Aorta (tissue), 5 donors: Measurements from ENCODE around the gene CTU2. TPM values are rescaled to one million over a fixed set of nuclear protein-coding genes. Genes with fewer than 3 reads are reported as not detected.

Experiments used
- ATAC-seq: fragments of 200-7000 bp; cut with Tn5 transposase; one replicate; pipeline ENCODE4 v1.9.1; 2022; ENCODE audit warnings: moderate library complexity; ENCODE audit not compliant: low FRiP score
- DNase-seq, 2 donors: peaks; one replicate each; pipeline ENCODE4 v3.0.0-alpha.2; 2020
- H3K27ac ChIP-seq, 2 donors: one replicate each; pipeline ENCODE4 v1.5.1; 2013; ENCODE audit warnings: low read length in 2 of 2, mild to moderate bottlenecking in 2 of 2, moderate library complexity in 2 of 2, control low read depth in 1 of 2, inconsistent platforms in 1 of 2, low read depth in 1 of 2
- H3K27me3 ChIP-seq, 2 donors: one replicate each; pipeline ENCODE4 v1.6.1; 2013; ENCODE audit warnings: control low read depth in 1 of 2, low read length in 1 of 2, mild to moderate bottlenecking in 1 of 2, moderate library complexity in 1 of 2; ENCODE audit not compliant: insufficient read depth in 2 of 2, control insufficient read depth in 1 of 2
- H3K36me3 ChIP-seq, 2 donors: one replicate each; pipeline ENCODE4 v1.6.1; 2013; ENCODE audit warnings: control low read depth in 1 of 2, low read length in 1 of 2, mild to moderate bottlenecking in 1 of 2; ENCODE audit not compliant: insufficient read depth in 2 of 2, control insufficient read depth in 1 of 2
- H3K4me1 ChIP-seq, 2 donors: one replicate each; pipeline ENCODE4 v1.6.1; 2013; ENCODE audit warnings: low read length in 2 of 2, control low read depth in 1 of 2, mild to moderate bottlenecking in 1 of 2, moderate library complexity in 1 of 2; ENCODE audit not compliant: insufficient read depth in 2 of 2, control insufficient read depth in 1 of 2
- H3K4me3 ChIP-seq, 2 donors: one replicate each; pipeline ENCODE4 v1.5.1; 2013; ENCODE audit warnings: low read length in 2 of 2, control low read depth in 1 of 2, mild to moderate bottlenecking in 1 of 2
- H3K9me3 ChIP-seq: one replicate; pipeline ENCODE4 v1.6.1; 2013; ENCODE audit warnings: mild to moderate bottlenecking, low read length; ENCODE audit not compliant: control insufficient read depth
- WGBS, 2 donors: extraction: QIAGEN DNeasy Blood & Tissue Kit; methylation state at CpG; one replicate each; pipeline ENCODE4 v1.1.7; 2013; 5-methylcytosine and 5-hydroxymethylcytosine counted together
- intact Hi-C, 2 donors: fragments of 100-400 bp; cut with DNase I; formaldehyde crosslinking; loops; one replicate each; pipeline versions ENCODE4 v1.14.2 to v1.15.0; 2022
- polyA plus RNA-seq, 2 donors: library from polyadenylated mRNA; stranded (reverse); fragments of 200-250 nt; gene quantifications; one replicate each; pipeline ENCODE4 v1.2.3, GENCODE V29; 2013
- total RNA-seq, 2 donors: library from RNA; stranded (reverse); fragmentation: NEBNext Ultra II Directional; extraction: Animal tissue kit (Norgen Biotek cat#: 25700); gene quantifications; one replicate each; pipeline ENCODE4 v1.2.1, GENCODE V29; 2021
- donor health status: healthy with polysubstance abuse.
- donor health status: Bipolar disorder and iron deficiency.
- donor health status: DM: no; HTN: no; CAD: no.
- donor health status: DM: no; HTN: no; CAD: no.
- donor health status: DM: yes; HTN: yes; CAD: no.

Gene CTU2
- total and polyA plus RNA-seq, 4 donors, result 4.0 to 18.4 (median 16.4) TPM

DNA sequence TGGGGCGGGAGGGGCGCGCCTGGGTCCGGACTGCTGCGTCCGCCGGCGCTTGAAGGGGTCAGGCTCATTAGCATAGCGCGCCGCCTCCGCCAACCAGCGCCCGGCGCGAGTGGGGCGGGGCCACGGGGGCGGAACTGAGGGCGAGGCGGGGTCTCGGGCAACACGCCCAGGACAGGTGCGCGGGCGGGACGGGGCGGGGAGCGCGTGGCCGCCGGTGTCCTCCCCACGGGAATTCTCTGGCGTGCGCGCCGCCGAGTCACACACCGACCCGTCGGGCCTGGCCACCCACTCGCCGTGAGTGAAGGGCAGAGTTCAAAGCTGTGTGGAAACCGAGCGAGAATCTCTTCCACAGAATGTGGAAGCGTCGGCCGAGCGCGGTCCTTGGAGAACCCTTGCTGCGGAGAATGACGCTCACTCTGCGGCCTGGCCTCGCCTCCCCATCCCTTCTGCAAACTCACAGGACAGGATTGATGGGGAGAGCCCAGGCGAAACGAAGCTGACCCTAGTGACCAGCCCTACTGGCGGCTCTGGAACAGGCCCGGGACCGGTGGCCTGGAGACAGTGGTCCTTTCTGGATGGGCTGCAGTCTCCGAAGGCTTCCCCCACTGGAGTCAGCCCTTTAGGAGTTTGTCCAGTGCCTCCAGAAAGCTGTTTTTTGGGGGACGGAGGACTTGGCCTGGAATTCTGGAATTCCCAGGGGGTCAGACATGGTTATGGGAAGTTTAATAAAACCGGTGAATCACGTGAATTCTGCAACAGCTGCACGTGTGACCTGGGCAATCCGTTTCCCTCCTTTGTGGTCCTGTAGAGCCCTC, 19.7 kb upstream of the CTU2 start, which contains the start of gene SNAI3:
Gene SNAI3 (minus strand): TSS at position 69 of the 815 bp plus-strand sequence. CDS start 101 bp downstream, outside the sequence.
- Histone ChIP-seq H3K36me3 (no peaks in the 10 kb centered on the region), H3K4me1 (no peaks in the 10 kb centered on the region), H3K27ac (no peak within 1 kb of the TSS), H3K9me3 (no peaks in the 10 kb centered on the region), H3K27me3 (no peaks in the 10 kb centered on the region), H3K4me3 (no peak within 1 kb of the TSS)
- DNase-seq, result peak; percentile 84 to 88
- intact Hi-C loops, result no loop called here
- WGBS, 2 donors, result 7 to 11% methylated on average over 40 to 65 of the region's 65 CpGs
- peak; percentile 79 for ATAC-seq

DNA sequence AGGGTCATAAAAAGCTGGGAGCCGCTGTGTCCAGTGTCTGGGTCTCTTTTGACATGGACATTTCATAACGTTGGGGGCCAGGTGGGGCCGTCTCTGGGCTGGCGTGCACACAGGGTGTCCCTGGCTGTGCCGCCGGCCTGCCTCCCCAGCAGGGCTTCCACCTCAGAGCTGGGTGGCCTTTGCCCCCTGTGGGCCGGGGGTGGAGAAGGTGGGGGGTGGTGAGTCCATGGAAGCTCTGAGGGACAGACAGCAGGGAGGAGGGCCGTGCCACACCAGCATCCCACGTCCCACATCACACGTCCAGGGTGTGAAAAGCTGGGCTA, 19.1 kb upstream of the CTU2 start:
- Histone ChIP-seq H3K27ac (no peak overlapping the region), H3K4me1 (no peaks in the 10 kb centered on the region), H3K27me3 (no peaks in the 10 kb centered on the region), H3K36me3 (no peaks in the 10 kb centered on the region), H3K9me3 (no peaks in the 10 kb centered on the region), H3K4me3 (no peak overlapping the region)
- 63 to 64% methylated on average over 10 of the region's 10 CpGs for WGBS, 2 donors
- ATAC-seq (no peak), DNase-seq (no peak)
- intact Hi-C loops, result no loop called here

DNA sequence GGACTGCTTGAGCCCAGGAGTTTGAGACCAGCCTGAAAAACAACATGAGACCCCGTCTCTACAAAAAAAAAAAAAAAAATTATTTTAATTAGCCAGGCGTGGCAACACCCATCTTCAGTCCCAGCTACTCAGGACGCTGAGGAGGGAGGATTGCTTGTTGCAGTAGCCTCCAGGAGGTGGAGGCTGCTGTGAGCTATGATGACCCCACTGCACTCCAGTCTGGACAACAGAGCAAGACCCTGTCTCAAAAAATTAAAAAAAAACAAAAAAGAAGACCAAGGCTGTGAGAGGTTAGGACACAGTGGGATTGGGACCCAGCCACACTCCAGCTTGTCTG, 18.7 kb upstream of the CTU2 start:
- Histone ChIP-seq H3K27ac (no peak overlapping the region), H3K9me3 (no peaks in the 10 kb centered on the region), H3K4me1 (no peaks in the 10 kb centered on the region), H3K27me3 (no peaks in the 10 kb centered on the region), H3K36me3 (no peaks in the 10 kb centered on the region), H3K4me3 (no peak overlapping the region)
- ATAC-seq (no peak), DNase-seq (no peak)
- intact Hi-C loops, result no loop called here
- 62 to 73% methylated on average over 3 of the region's 3 CpGs for WGBS, 2 donors

DNA sequence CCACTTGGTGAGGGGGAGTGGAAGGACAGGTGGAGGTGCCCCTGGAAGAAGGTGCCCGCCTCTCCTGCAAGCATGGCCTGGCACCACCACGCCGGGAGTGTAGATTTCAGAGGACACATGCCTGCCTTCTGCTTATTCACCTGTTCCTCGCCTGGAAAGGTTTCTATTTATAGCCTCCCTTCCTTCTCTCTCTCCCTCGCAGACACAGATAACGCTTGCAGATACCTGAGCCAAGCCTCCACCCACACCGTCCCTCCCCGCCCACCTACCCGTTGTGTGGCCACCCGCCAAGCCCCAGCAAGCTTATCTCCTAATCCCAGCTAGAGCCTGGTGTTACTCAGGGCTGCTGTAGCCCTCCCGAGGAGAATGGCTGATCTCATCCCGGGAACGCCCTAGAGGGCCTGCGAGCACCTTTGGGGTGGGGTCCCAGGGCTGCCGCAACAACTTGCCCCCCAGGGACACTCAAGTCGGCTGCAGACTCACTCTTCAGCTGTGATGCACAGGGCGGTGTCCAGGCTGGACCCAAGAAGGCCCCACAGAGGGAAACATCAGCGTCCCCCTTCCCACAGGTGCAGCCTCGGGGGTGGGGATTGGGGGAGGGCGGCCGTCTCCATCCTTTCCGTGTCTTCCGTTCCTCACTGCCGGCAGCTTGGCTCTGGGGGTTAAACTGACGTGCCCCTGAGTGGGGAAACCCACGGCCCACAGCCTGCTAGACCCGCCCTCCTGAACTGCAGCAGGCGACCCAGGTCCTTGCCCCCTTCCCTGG, 18.1 kb upstream of the CTU2 start:
- Histone ChIP-seq H3K27me3 (no peaks in the 10 kb centered on the region), H3K36me3 (no peaks in the 10 kb centered on the region), H3K9me3 (no peaks in the 10 kb centered on the region), H3K27ac (no peak overlapping the region), H3K4me1 (no peaks in the 10 kb centered on the region), H3K4me3 (no peak overlapping the region)
- WGBS, 2 donors, result 38 to 41% methylated on average over 27 to 28 of the region's 28 CpGs
- intact Hi-C loops, result no loop called here
- DNase-seq, result no peak
- ATAC-seq, result no peak

DNA sequence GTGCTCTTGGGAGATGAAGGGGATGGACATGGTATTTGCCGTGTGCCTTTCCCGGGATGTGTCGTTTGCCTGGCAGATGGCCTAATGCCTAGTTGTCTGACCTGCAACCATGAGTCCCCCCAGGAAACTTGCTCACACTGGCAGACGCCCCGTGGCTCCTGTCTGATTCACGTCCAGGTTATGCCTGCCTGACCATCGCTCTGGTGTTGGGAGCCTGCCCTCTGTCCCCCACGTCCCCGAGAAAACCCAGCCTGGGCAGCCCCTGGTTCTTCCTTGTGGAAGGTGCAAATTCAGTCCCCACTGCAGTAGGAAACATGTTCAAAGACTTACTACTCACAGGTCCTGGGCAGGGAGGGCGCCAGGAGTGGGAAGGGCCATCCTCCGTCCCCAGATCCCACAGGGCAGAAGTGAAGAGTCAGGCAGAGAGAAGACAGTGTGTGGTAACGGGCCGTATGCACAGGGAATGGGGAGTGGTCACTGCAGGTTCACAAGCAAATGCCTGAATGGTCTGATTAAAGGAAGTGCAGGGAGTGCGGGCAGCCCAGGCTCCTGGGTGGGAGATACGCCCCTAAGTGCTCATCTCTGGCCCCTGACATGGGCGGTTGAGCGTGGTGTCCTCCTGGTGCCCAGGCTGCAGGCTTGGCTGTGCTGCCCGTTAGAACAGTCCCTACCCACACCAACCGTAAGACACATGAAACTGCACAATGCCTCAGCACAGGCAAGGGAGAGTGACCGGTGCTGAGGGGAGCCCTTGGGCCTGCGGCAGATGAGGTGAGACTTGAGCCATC, 15.8 kb upstream of the CTU2 start:
- intact Hi-C loops, result no loop called here
- H3K27me3 ChIP-seq, result no peaks in the 10 kb centered on the region
- no peak overlapping the region for H3K27ac ChIP-seq
- H3K4me1 ChIP-seq, result no peaks in the 10 kb centered on the region
- no peaks in the 10 kb centered on the region for H3K36me3 ChIP-seq
- no peak for DNase-seq
- H3K4me3 ChIP-seq, result no peak overlapping the region
- H3K9me3 ChIP-seq, result no peaks in the 10 kb centered on the region
- 78 to 79% methylated on average over 20 to 21 of the region's 21 CpGs for WGBS, 2 donors
- no peak for ATAC-seq

DNA sequence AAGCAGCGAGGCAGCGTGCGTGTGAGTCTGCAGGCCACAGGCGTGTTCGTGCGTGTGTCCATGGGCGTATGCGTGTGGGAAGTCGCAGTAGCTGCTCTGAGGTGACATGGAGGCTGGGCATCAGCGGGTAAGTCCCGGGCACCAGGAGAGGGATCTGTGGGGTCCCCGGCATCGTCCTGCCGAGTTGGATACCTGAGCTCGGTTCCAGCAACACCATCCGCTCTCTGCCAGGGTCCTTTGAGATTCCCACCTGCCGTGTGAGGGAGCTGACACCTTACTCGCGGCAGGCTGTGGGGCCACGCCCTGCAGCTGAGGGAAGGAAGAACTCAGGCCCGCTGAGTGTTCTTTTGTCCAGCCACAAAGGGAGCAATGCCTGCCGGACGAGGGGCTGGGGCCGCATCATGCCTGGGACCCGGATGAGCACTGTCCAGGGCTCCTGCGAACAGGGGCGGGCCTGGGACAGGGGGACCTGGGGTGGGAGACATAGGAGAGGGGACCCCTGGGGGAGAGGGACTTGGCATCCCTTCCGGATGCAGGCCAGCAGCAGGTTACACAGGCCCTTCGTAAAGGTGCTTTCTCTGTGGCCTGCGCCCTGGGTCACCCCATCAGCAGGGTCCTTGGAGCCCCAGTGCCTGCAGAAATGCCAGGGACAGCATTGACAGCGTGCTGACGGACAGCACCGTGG, 15.0 kb upstream of the CTU2 start:
- H3K27me3 ChIP-seq, result no peaks in the 10 kb centered on the region
- WGBS, 2 donors, result 82 to 87% methylated on average over 33 of the region's 33 CpGs
- no peaks in the 10 kb centered on the region for H3K36me3 ChIP-seq
- H3K4me3 ChIP-seq, result no peak overlapping the region
- ATAC-seq (no peak), DNase-seq (no peak)
- H3K27ac ChIP-seq, result no peak overlapping the region
- H3K4me1 ChIP-seq, result no peaks in the 10 kb centered on the region
- no peaks in the 10 kb centered on the region for H3K9me3 ChIP-seq
- intact Hi-C loops, result no loop called here

DNA sequence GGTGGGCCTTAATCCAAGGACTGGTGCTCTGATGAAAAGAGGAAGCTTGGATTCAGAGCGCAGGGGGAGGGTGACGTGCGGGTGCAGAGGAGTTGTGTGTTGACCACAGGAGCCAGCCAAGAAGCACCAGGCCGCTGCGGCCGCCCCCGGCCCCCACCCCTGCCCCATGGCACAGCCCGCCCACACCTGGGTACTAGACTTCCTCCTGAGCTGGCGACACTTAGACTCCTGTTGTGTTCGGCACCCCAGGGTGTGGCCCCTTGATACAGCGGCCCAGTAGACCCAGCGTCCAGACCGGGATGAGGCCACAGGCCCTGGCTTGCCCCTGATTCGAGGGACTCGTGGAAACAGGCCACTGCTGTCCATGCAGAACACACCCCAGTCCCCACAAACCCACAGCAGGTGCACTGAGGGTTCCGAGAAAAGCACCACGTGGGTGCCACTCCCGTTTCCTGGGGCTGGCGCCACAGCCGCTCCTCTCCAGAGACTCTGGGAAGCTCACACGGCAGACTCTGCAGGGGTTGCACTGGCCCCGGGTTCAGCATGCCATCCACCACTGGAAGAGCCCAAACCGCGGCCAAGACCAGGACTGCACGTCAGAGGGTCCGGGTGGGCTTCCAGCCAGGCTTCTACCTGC, 14.3 kb upstream of the CTU2 start:
- no peaks in the 10 kb centered on the region for H3K4me1 ChIP-seq
- H3K4me3 ChIP-seq, result no peak overlapping the region
- no peak for ATAC-seq
- DNase-seq, result peak in 1 of 2 donors; percentile 82
- 84 to 89% methylated on average over 26 of the region's 26 CpGs for WGBS, 2 donors
- H3K36me3 ChIP-seq, result no peaks in the 10 kb centered on the region
- no peak overlapping the region for H3K27ac ChIP-seq
- H3K27me3 ChIP-seq, result no peaks in the 10 kb centered on the region
- intact Hi-C loops, result no loop called here
- no peaks in the 10 kb centered on the region for H3K9me3 ChIP-seq

DNA sequence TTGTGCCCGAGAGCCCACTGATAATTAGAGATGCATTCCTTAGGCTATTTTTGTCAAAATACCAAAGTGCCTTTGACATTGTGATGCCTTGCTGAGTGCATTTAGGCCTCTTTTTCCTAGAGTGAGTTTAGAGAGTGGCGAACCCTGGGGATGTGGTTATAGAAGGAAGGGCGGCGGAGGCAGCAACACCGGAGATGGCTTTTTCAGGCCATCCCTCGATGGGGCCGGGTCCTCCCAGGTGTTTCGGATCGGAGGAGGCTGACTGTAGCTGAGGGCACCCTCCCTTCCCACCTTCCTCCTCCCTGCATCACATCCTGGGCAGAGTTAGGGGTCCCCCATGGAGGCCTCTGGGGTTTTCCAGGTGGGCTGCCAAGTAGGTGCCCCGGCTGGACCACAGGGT, 13.4 kb upstream of the CTU2 start:
- WGBS, 2 donors, result 65 to 91% methylated on average over 10 of the region's 10 CpGs
- no peak for ATAC-seq
- intact Hi-C loops, result no loop called here

More for the DNA sequence above, 13.4 kb upstream of the CTU2 start:
- Histone ChIP-seq H3K27ac (no peak overlapping the region), H3K9me3 (no peaks in the 10 kb centered on the region), H3K36me3 (no peaks in the 10 kb centered on the region), H3K4me1 (no peaks in the 10 kb centered on the region), H3K4me3 (no peak overlapping the region), H3K27me3 (no peaks in the 10 kb centered on the region)
- DNase-seq, result no peak
